Activated CD4-positive, alpha-beta T cell treated with anti-CD3 and anti-CD28 coated beads, Interleukin-2, amount 50 U/mL, for 1 hour (primary cell): ENCODE data around the gene KCNQ2.
"Not testable (repeated sequence)": the region's sequence is repeated elsewhere in the genome, so short reads cannot be mapped to it uniquely, and the experiment has no call there.

ENCODE experiments used
- DNase-seq: peaks from one replicate; pipeline ENCODE4 v3.0.0-alpha.2; 2020

Gene KCNQ2

DNA sequence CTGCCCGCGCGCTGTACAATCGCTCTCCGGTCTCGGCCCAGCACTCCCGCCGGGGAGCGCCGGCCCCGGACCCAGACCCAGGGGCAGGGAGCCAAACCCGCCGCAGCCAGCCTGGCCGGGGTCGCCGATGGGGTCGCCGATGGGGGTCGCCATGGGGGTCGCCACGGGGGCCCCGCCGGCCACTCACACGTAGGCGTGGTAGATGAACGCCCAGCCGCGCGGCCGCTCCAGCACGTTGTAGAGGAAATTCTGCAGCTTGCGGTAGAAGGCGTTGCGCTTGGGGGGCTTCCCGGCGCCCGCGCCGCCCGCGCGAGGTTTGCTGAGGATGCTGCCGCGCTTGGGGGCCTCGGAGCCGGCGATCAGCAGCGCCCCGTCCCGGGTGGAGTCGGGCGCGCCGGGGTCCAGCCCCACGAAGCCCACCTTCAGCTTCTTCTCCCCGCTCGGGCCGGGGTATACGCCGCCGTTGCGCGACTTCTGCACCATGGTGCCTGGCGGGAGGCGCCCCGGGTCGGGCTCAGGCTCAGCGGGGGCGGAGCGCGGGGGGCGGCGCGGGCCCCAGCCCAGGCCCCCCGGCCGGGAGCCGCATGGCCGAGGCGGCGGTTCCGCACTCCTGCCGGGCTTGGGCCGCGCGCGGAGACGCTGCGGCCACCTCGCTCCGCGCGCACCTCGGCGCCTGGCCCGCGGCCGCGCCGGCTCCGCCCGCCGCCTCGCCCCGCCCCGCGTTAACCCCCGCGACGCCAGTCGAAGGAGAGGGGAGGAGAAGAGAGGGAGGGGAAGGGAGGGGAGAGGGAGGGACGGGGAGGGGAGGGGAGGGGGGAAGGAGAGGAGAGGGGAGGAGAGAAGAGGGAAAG is at the start of gene KCNQ2:
Gene KCNQ2, minus strand, starts transcription at position 675 of the 851 bp plus-strand sequence. Its CDS starts 192 bp downstream, at position 483.
- no peak for DNase-seq

DNA sequence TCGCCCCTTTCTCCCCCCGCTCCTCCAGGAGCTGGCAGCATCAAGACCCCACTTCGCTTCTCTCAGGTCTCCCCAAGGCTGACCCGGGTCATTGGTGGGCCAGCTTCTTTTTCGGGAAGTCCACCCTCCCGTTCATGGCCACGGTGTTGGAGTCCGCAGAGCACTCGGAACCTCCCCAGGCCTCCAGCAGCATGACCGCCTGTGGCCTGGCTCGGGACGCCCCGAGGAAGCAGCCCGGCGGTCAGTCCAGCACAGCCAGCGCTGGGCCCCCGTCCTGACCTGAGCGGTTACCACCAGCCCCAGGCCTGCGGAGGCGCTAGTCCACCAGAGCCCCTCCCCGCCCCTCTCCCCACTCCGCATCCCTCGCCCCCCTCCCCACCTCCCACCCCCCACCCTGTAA is 49.1 kb upstream of the KCNQ2 start:
- DNase-seq: no peak

- DNase-seq: peak; percentile 62
These were observed 48.6 kb upstream of the KCNQ2 start for GRCh38 chr20:63520934-63521601.

- DNase-seq: peak; percentile 84
These were observed 48.1 kb upstream of the KCNQ2 start, which contains the start of gene PPDPF for GRCh38 chr20:63520504-63520933. TSS of gene PPDPF (plus strand) at chr20:63520765. CDS start at chr20:63521309, 544 bp downstream.

DNA sequence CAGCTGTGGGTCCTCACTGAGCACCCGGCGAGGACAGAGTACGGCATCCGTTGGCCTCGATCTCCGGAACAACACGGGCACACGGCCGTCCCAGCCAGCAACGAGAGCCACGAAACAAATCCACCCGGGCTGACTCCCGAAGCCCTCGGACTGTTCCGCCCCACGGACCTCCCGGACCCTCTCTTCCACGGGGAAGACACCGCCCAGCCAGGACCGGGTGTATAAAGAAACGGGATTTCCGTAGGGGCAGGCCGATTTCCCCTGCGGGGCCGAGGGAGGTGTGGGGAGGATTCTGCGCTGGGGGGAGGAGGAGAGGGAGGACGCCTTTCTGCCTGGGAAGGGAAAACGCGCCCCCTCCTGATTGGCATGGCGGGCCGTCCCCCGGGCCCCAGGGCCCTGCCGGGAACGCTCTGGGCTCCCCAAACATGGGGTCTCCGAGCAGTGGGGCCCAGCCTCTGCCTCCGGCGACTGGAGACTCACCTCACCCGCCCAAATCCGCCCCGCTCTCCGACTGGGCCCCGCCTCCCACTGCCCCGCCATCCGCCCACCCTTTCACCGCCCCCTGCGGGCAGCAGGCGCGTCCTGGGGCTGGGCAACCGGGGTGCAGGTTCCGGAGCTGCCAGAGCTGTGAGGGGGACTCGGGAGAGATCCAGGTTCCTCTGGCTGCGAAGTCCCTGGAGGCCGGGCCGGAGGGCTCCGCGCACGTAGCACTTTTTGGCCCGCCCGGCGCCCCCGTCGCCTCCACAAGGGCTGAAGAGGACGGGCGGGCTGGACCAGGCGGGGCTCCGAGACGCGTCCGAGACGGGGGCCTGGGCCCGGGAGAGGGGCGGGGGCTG is 47.4 kb upstream of the KCNQ2 start:
- DNase-seq: peak; percentile 53

GRCh38 chr20:63518946-63519667 is 46.7 kb upstream of the KCNQ2 start:
- no peak for DNase-seq

DNA sequence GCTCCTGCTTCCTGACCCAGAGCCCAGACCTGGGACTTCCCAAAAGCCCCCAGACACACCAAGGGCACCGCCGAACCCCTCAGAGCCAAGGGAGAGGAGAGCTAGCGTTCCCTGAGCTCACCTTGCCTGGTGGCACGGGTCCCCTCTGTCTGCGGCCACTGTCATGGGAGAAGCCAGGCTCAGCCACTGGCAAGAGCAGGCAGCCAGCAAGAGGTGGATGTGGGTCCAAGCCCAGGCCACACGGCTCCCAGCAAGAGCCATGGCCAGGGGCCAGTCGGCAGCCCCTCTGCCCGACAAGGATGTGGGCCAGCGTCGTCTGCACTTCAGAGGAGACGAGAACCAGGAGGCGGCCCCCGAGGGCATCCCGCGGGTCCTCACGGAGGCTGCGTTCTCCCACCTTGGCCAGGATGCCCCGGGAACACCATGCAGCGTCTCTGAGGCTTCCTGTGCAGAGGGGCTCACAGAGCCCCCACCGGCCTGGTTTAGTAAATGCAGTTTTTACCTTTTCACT is 46.0 kb upstream of the KCNQ2 start:
- no peak for DNase-seq

DNA sequence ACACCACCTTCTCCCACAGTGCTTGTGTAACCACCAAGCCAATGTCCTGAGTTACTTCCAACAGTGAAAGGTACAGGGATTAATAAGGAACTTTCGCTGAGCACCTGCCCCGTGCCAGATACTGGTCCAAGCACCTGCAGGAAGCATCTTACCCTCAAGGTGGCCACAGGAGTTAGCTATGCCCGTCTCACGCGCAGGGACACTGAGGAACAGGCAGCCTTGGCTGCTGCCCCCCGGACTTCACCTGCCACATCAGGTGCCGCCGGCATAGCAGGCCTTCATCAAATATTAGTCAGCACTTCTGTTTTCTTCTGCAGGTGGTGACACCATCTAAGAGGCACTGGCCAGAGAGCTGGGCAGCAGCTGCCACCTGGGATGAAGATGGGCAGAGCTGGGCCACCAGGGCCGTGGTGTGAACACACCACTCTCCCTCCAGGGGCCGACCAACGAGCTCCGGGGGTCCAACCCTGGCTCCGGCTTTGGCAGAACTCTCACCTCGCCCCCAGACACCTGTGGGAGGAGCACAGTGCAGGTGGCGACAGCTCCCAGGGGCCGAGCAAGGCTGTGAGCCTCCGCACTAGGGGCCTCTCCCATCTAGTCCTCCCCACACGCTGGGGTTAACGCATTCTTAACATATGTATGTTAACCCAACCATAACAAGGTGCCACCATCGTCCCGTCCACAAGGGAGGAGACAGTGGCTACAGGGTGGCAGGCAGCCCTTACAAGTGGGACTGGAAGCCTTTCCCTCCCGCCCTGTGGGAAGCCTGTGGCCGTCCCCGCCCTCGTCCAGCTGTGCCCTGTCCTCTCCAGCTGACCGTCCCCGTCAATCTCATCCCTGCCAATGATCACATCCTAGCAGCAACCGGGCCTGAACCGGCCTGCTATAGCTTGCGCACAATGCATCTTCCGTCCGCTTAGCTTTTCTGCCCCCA is 45.2 kb upstream of the KCNQ2 start:
- no peak for DNase-seq

DNA sequence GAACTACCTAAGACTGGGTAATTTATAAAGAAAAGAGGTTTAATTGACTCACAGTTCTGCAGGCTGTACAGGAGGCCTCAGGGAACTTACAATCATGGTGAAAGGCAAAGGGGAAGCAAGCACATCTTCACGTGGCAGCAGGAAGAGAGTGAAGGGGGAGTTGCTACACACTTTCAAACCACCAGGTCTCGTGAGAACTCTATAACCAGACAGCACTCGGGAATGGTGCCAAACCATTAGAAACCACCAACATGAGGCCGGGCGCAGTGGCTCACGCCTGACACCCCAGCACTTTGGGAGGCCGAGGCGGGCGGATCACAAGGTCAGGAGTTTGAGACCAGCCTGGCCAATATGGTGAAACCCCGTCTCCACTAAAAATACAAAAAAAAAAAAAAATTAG is 42.1 kb upstream of the KCNQ2 start:
- DNase-seq: not testable (repeated sequence)

GRCh38 chr20:63513207-63513606 is 40.8 kb upstream of the KCNQ2 start:
- DNase-seq: no peak

DNA sequence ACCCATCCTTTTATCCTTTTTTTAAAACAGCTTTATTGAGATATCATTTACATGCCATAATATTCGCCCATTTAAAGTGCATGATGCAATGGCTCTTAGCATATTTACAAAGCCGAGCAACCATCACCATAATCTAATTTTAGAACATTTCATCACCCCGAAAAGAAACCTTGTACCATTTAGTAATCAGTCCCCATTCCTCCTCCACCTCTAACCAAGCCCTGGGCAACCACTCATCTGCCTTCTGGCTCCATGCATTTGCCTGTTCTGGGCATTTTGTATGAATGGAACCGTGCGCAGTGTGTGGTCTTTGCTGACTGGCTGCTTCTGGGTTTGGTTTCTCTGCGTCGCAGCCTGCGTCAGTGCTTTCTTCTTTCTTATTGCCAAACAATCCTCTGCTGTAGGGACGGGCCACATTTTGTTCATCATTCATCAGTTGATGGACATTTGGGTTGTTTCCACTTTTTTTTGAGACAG is 36.7 kb upstream of the KCNQ2 start:
- no peak for DNase-seq

GRCh38 chr20:63508072-63508768 is 35.8 kb upstream of the KCNQ2 start:
- no peak for DNase-seq

GRCh38 chr20:63507083-63507743 is 34.8 kb upstream of the KCNQ2 start:
- no peak for DNase-seq

DNA sequence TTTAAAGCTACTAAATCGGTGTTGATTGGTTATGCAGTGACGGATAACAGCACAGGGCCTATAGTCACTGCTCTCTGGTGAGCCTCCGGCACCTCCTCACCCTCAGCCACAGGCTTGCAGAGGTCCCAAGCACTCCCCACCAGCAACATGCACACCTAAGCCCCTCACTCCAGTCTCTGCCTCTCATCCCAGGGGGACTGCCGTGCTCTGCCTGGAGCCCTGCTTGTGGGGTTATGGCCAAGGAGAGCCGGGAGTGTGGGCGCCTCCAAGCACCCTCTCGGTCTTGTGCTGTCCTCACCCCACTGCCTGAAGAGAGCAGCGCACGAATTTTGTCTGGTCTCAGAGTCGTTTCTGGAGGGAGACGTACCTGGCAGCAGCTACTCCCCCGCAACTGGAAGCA is 33.3 kb upstream of the KCNQ2 start:
- DNase-seq: no peak

DNA sequence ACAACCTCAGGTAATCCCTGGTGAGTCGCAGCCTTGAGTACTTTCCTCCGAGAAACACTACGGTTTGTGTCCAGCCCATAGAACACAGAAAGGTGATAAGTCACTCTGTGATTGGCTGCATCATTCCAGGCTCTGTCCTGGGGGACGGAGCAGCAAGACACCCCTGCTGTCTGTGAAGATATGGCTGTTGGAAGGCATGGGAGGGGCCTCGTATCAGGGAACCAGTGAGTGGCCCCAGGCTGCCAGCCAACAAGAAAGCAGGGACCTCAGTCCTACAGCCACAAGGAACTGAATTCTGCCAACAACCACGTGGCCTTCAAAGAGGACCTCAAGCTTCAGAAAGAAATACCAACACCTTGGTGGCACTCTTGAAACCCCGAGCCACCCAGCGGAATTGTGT is 32.8 kb upstream of the KCNQ2 start:
- DNase-seq: no peak

- no peak for DNase-seq
These were observed 32.2 kb upstream of the KCNQ2 start for GRCh38 chr20:63504642-63505041.

DNA sequence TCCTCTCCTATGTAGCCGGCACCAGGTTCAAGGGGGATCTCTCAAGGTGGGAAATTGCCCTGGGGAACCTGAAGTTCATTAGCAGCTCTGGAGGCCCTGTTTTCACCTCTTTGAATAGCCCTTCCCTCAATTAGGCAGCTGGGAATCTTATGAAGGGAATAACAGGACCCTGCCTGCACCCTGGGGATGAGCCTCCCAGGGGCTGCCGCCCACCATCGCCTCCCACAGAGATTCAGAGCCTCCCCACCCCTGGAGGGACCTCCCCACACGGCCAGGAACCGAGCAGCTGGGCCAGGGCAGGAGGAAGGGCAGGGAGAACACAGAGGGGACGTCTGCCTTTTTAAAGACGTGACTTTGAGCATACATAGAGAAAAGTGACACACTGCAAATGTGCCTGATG is 31.1 kb upstream of the KCNQ2 start:
- DNase-seq: no peak

DNA sequence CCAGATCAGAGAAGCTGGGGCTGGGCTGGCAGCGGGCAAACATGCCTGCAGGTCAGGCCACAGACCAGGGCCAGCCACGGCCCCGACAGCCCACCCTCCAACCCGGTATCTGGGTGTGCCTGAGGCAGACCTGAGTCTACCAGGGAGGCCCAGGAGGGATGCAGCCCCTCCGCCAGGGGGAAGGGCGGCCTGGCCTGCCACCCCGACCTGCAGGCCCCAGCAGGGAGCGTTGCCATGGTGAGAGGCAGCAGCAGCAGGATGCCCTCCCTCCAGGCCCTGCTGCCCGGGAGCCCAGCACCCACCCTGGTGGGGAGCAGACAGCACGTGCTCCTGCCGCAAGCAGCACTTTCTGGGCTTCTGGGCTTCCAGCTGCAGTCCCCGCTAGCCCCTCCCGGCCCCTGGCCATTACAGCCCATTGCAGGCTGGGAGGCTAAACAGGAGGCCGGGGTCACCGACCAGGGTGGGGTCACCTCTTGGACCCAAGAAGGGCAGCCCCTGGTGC is 30.3 kb upstream of the KCNQ2 start:
- no peak for DNase-seq
